Panc1 (cell line): ENCODE measurements around the gene POLN. TPM values are rescaled to one million over a fixed set of nuclear protein-coding genes. Genes with fewer than 3 reads are reported as not detected.

Source experiments
- ATAC-seq: fragments of 200-7000 bp; cut with Tn5 transposase; 2 replicates; pipeline ENCODE4 v1.9.1; 2020; ENCODE audit warnings: mild to moderate bottlenecking, moderate library complexity
- BruUV-seq: library from RNA; stranded (reverse); fragments of 400-500 nt; replicated peaks from 2 replicates; lab custom pipeline; 2021; lab: Mats Ljungman, UMichigan
- CTCF ChIA-PET: fragments of 300-600 bp; sonication (Branson Sonifier 250); formaldehyde crosslinking; loops from one replicate; lab custom pipeline; 2022; ENCODE audit warnings: antibody characterized with exemption; lab: Charles Lee
- POLR2A ChIA-PET: fragments of 300-600 bp; sonication (Branson Sonifier 250); formaldehyde crosslinking; loops from one replicate; lab custom pipeline; 2022; ENCODE audit warnings: antibody characterized with exemption; lab: Charles Lee
- DNase-seq: peaks from one replicate; pipeline ENCODE4 v3.0.0-alpha.2; 2010; ENCODE audit warnings: low read depth, low spot score
- H3K27ac ChIP-seq: 2 replicates; pipeline ENCODE4 v1.5.1; 2011; ENCODE audit warnings: mild to moderate bottlenecking, low read length, inconsistent platforms
- H3K27me3 ChIP-seq: fragments of 200-500 bp; sonication (Bioruptor generic); 2 replicates; pipeline ENCODE4 v1.6.0; 2014; ENCODE audit warnings: low read length, inconsistent platforms; ENCODE audit not compliant: control insufficient read depth, insufficient read depth
- H3K36me3 ChIP-seq: fragments of 200-500 bp; sonication (Bioruptor generic); 2 replicates; pipeline ENCODE4 v1.5.1; 2014; ENCODE audit warnings: inconsistent platforms, mild to moderate bottlenecking, low read length, moderate library complexity; ENCODE audit not compliant: control insufficient read depth, insufficient read depth
- H3K4me1 ChIP-seq: 2 replicates; pipeline ENCODE4 v1.5.1; 2011; ENCODE audit warnings: inconsistent platforms, mild to moderate bottlenecking, low read length, moderate library complexity; ENCODE audit not compliant: control insufficient read depth, insufficient read depth
- H3K4me3 ChIP-seq, 2 experiments: 2 replicates each; pipeline ENCODE4 v1.5.1; 2011 to 2012; ENCODE audit warnings: low read depth in 2 of 2, low read length in 2 of 2, mild to moderate bottlenecking in 2 of 2, inconsistent platforms in 1 of 2, moderate library complexity in 1 of 2
- H3K9me3 ChIP-seq: fragments of 200-500 bp; sonication (Bioruptor generic); 2 replicates; pipeline ENCODE4 v1.5.1; 2014; ENCODE audit warnings: low read depth, mild to moderate bottlenecking, inconsistent platforms, low read length, moderate library complexity; ENCODE audit not compliant: control insufficient read depth, insufficient read depth
- POLR2AphosphoS5 ChIP-seq: IDR thresholded peaks from 2 replicates; pipeline ENCODE4 v1.6.1; 2012; ENCODE audit warnings: mild to moderate bottlenecking, low read depth, low read length, moderate library complexity
- SIN3A ChIP-seq: IDR thresholded peaks from 2 replicates; pipeline ENCODE4 v1.6.1; 2012; ENCODE audit warnings: low read depth, mild to moderate bottlenecking, low read length, moderate library complexity, borderline replicate concordance; ENCODE audit not compliant: insufficient read depth
- TCF7L2 ChIP-seq: IDR thresholded peaks from 2 replicates; pipeline ENCODE4 v1.6.1; 2011; ENCODE audit warnings: mild to moderate bottlenecking, low read depth, low read length, inconsistent platforms
- in situ Hi-C: cut with HindIII; loops from 2 replicates; pipeline ENCODE4 v1.10.0; 2016; ENCODE audit warnings: low sequenced_read_pairs, low pct_unique_long_range_greater_than_20kb
- intact Hi-C: fragments of 100-400 bp; cut with micrococcal nuclease; formaldehyde crosslinking; loops from one replicate; pipeline ENCODE4 v1.10.0; 2022; ENCODE audit not compliant: unreplicated experiment
- total RNA-seq: library from RNA; stranded (reverse); gene quantifications from one replicate; pipeline ENCODE4 v1.2.1, GENCODE V29; 2021; ENCODE audit not compliant: unreplicated experiment
- TF ChIP-seq, protein P1 (sequence below): fragments of 450-650 bp; IDR thresholded peaks from 2 replicates; pipeline ENCODE4 v1.5.1; 2017; ENCODE audit warnings: mild to moderate bottlenecking
- TF ChIP-seq, protein P2 (sequence below), 2 experiments: IDR thresholded peaks; 2 replicates each; pipeline ENCODE4 v1.6.1; 2011 to 2012; ENCODE audit warnings: low read depth in 2 of 2, control low read depth in 1 of 2, low read length in 1 of 2, mild to moderate bottlenecking in 1 of 2, moderate library complexity in 1 of 2; ENCODE audit not compliant: insufficient read depth in 1 of 2

POLN gene
- total RNA-seq, 1 experiment from 2014 or later: 4.3 TPM

DNA sequence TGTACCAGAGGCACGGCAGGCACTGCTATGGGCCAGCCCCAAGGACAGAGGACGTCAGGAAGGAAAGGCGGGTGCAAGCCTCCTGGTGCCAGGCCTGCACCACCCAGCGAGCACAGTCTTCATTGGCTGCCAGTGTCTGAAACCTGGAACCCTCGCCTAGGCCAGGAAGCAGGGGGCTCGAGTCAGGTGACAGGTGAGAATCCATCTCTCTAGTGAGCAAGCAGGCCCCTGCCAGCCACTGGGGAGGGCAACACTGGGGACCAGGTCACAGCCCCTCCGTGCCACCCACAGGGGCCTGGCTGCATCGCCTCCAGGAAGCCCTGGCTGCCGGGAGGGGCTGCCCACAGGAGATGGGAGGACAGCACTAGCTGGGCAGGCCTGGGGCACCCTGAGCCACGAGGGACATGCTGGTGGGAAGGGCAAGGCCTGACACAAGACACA lies 6.9 kb upstream of the POLN start:
- intact Hi-C loops: no loop called here
- ChIA-PET POLR2A (no interaction called here), CTCF (no interaction called here)
- in situ Hi-C loops: no loop called here
- Histone ChIP-seq H3K27me3 (no peaks in the 10 kb centered on the region), H3K4me3 (no peak overlapping the region), H3K4me1 (peaks cover 6% of the 10 kb centered on the region), H3K9me3 (no peaks in the 10 kb centered on the region), H3K36me3 (no peaks in the 10 kb centered on the region), H3K27ac (no peak overlapping the region)
- DNase-seq (no peak), ATAC-seq (no peak)
- no TSS peak for BruUV-seq
- TF ChIP-seq SIN3A (no peak), POLR2AphosphoS5 (no peak), TCF7L2 (no peak)
- TF ChIP-seq, protein P1, sequence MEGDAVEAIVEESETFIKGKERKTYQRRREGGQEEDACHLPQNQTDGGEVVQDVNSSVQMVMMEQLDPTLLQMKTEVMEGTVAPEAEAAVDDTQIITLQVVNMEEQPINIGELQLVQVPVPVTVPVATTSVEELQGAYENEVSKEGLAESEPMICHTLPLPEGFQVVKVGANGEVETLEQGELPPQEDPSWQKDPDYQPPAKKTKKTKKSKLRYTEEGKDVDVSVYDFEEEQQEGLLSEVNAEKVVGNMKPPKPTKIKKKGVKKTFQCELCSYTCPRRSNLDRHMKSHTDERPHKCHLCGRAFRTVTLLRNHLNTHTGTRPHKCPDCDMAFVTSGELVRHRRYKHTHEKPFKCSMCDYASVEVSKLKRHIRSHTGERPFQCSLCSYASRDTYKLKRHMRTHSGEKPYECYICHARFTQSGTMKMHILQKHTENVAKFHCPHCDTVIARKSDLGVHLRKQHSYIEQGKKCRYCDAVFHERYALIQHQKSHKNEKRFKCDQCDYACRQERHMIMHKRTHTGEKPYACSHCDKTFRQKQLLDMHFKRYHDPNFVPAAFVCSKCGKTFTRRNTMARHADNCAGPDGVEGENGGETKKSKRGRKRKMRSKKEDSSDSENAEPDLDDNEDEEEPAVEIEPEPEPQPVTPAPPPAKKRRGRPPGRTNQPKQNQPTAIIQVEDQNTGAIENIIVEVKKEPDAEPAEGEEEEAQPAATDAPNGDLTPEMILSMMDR: no peak
- TF ChIP-seq, protein P2, sequence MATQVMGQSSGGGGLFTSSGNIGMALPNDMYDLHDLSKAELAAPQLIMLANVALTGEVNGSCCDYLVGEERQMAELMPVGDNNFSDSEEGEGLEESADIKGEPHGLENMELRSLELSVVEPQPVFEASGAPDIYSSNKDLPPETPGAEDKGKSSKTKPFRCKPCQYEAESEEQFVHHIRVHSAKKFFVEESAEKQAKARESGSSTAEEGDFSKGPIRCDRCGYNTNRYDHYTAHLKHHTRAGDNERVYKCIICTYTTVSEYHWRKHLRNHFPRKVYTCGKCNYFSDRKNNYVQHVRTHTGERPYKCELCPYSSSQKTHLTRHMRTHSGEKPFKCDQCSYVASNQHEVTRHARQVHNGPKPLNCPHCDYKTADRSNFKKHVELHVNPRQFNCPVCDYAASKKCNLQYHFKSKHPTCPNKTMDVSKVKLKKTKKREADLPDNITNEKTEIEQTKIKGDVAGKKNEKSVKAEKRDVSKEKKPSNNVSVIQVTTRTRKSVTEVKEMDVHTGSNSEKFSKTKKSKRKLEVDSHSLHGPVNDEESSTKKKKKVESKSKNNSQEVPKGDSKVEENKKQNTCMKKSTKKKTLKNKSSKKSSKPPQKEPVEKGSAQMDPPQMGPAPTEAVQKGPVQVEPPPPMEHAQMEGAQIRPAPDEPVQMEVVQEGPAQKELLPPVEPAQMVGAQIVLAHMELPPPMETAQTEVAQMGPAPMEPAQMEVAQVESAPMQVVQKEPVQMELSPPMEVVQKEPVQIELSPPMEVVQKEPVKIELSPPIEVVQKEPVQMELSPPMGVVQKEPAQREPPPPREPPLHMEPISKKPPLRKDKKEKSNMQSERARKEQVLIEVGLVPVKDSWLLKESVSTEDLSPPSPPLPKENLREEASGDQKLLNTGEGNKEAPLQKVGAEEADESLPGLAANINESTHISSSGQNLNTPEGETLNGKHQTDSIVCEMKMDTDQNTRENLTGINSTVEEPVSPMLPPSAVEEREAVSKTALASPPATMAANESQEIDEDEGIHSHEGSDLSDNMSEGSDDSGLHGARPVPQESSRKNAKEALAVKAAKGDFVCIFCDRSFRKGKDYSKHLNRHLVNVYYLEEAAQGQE (IDR thresholded peaks at IDR 0.05; ENCODE audit: insufficient read depth in 1 of 2, low read depth in 2 of 2, low read length in 1 of 2): no peak

DNA sequence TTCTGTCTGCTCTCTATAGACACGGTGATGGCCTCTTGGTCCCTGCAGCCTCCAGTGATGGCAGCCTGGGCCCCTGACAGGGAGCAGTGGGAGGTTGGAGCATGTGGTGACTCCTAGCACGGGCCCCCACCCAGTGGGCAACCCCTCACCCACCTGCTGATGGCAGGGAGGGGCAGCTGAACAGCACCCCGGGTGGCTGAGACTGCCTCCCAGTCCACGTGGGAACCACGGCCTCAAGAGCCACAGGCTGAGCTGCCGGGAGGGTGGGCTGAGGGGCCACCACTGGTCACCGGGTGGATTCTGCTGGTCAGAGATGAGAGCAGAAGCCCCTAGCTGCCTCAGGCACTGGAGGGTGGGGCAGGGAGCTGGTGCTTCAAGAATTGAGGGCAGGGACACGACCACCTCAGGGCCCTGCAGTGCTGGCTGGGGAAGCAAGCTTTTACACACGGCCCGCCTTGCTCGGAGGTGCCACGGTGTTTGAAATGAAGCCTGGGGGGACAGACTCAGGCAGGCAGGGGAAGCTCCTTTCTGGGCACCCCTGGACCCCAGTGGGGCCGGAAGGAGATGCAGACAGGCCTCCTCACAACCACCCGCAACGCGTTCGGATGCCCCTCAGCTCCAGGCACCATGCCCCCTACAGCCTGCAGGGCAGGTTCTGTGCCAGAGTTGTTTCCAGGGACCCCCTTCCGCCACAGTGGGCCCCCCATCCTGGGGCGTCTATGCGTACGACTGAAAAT lies 6.3 kb upstream of the POLN start:
- no peaks in the 10 kb centered on the region for H3K36me3 ChIP-seq
- H3K4me3 ChIP-seq: no peak overlapping the region
- intact Hi-C loops (no loop called here), in situ Hi-C loops (no loop called here)
- POLR2A ChIA-PET: no interaction called here
- H3K27me3 ChIP-seq: no peaks in the 10 kb centered on the region
- DNase-seq (no peak), ATAC-seq (no peak; the same call in 1 of the 2 replicates)
- peaks cover 6% of the 10 kb centered on the region for H3K4me1 ChIP-seq
- TF ChIP-seq POLR2AphosphoS5 (no peak), SIN3A (no peak), TCF7L2 (no peak)
- TF ChIP-seq, protein P2 (IDR thresholded peaks at IDR 0.05; ENCODE audit: insufficient read depth in 1 of 2, low read depth in 2 of 2, low read length in 1 of 2): no peak
- TF ChIP-seq, protein P1: no peak
- no TSS peak for BruUV-seq
- no peaks in the 10 kb centered on the region for H3K9me3 ChIP-seq
- CTCF ChIA-PET: no interaction called here
- no peak overlapping the region for H3K27ac ChIP-seq
